AG09309 (cell line): ENCODE measurements around the gene PCDH9.
A peak's percentile ranks its signal among the peaks of the same experiment; 100 is the strongest.

Experiments used
- DNase-seq: peaks from one replicate; pipeline ENCODE4 v3.0.0-alpha.2; 2010; ENCODE audit warnings: low read depth
- H3K4me3 ChIP-seq: 2 replicates; pipeline ENCODE4 v1.5.1; 2011; ENCODE audit warnings: mild to moderate bottlenecking, low read depth, low read length, moderate library complexity; ENCODE audit not compliant: control insufficient read depth
- CTCF ChIP-seq: IDR thresholded peaks from 2 replicates; pipeline ENCODE4 v1.5.1; 2011; ENCODE audit warnings: mild to moderate bottlenecking, low read depth, low read length, inconsistent platforms; ENCODE audit not compliant: insufficient read depth, control insufficient read depth; ENCODE audit errors: missing control alignments

The PCDH9 gene

DNA sequence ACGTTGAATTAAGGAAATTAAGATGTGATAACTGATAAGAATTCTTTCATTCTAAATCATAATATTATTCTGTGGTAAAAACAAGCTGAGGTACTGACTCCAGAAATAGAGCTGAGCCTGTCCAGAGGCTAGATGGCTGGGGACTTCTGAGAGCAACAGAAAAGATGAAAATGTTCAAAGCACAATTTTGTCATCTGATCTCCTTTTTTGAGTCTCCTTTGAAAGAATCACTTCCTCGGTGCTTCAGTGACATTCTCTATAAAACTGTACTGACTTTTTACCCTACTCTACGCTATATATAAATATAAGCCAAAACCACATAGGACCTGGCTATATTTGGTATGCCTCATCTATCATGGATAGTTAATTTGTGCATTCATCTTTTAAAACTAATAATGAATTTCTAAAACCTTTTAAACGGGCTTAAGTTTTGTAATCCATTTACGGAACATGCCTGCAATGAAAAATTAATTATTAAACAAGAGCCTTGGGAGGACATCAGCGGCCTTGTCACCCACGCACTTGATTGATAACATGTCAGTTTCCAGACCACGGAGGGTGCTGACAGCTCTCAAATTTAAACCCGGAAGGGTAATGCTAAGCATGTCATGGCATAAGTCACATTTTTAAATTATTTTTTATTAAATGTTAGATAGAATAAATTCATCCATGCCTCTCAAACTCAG is 235.5 kb downstream of the PCDH9 start:
- no peak overlapping the region for H3K4me3 ChIP-seq
- no peak for DNase-seq
- TF ChIP-seq CTCF: no peak

DNA sequence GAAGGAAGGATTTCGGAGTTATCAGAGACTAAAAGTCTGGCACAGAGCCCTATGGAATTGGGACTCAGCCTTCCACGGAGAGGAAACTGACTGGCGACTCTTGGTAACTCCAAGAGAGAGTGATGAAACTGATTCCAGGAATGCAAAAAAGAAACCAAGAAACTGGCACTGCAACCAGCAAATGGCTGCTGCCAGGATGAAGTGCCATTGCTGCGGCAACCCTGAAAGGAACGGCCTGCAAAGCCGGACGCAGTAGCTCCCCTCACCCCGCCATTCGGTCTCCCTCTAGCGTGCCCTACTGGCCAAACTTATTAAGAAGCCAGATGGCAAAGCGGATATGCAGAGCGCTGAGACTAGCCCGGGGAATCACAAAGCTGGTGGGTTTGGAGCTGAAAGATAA is 236.0 kb downstream of the PCDH9 start:
- no peak for DNase-seq
- peak; percentile 17 for TF ChIP-seq CTCF
- H3K4me3 ChIP-seq: no peak overlapping the region

GRCh38 chr13:66992719-66993118 is 237.4 kb downstream of the PCDH9 start:
- no peak for TF ChIP-seq CTCF
- no peak overlapping the region for H3K4me3 ChIP-seq
- DNase-seq: no peak

- no peak for DNase-seq
- TF ChIP-seq CTCF: no peak
- no peak overlapping the region for H3K4me3 ChIP-seq
These were observed 238.0 kb downstream of the PCDH9 start for GRCh38 chr13:66992183-66992582.

GRCh38 chr13:66984241-66984640 is 245.9 kb downstream of the PCDH9 start:
- H3K4me3 ChIP-seq: no peak overlapping the region
- DNase-seq: no peak
- no peak for TF ChIP-seq CTCF

DNA sequence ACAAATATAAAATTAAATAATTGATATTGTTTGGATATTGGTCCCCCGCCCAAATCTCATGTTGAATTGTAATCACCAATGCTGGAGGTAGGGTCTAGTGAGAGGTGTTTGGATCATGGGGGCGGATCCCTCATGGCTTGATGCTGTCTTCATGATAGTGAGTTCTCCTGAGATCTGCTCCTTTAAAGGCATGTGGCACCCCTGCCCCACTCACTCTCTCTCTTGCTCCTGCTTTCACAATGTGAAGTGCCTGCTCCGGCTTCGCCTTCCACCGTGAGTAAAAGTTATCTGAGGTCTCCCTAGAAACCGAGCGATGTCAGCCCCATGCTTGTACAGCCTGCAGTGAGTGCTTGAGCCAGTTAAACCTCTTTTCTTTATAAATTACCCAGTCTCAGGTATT is 248.2 kb downstream of the PCDH9 start:
- no peak for TF ChIP-seq CTCF
- DNase-seq: no peak
- no peak overlapping the region for H3K4me3 ChIP-seq
